Fibroblast of skin of left quadriceps (primary cell): ENCODE data around the gene APOC3.
A peak's percentile ranks its signal among the peaks of the same experiment; 100 is the strongest.

Source experiments
- DNase-seq, 2 experiments: peaks; one replicate each; pipeline ENCODE4 v3.0.0-alpha.2; 2013; ENCODE audit warnings: low read depth in 2 of 2

Gene APOC3

GRCh38 chr11:116849060-116849459 lies 19.4 kb downstream of the APOC3 start:
- DNase-seq: no peak

DNA sequence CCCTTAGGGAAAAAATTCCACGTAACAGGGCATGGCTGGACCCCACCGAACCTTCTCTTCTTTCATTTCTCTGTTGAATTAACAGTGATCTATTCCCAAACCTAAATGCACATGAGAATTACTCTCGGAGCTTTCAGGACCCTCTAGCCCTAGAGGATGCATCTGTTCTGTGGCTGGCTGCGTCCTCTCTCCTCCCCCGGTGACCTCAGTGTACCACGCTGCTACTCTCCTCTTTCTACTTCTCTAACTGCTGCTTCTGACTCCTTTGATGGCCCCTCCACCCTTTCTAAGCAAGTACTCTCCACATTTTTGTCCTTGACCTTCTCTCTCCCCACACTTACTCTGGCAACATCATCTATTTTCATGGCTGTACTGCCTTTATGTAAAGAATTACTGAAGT lies 19.8 kb downstream of the APOC3 start:
- no peak for DNase-seq

GRCh38 chr11:116851626-116852025 lies 21.9 kb downstream of the APOC3 start:
- no peak for DNase-seq

- peak in 1 of 2 experiments; percentile 42 for DNase-seq
Measured at GRCh38 chr11:116852261-116853031, 22.7 kb downstream of the APOC3 start.

- DNase-seq: peak; percentile 75 to 79
Measured at GRCh38 chr11:116853461-116854073, 23.9 kb downstream of the APOC3 start.

DNA sequence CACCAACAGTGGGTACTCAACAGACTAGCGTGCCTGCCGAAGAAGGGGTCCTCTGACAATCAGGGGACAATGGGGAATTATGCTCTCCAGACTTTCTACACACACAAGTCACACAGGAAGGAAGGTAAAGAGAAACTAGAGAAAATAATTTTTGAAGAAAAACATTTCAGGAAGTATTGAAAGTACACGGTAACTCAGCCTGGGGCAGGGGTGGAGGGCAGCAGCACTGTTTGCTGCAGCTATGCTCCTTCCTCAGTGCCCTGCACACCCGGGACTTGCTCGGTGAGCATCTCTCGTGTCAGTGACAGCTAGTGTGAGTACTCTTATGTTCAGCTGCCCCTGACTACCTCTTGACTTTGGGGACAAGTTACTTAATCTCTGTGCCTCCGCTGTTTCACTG lies 25.7 kb downstream of the APOC3 start:
- DNase-seq: no peak

DNA sequence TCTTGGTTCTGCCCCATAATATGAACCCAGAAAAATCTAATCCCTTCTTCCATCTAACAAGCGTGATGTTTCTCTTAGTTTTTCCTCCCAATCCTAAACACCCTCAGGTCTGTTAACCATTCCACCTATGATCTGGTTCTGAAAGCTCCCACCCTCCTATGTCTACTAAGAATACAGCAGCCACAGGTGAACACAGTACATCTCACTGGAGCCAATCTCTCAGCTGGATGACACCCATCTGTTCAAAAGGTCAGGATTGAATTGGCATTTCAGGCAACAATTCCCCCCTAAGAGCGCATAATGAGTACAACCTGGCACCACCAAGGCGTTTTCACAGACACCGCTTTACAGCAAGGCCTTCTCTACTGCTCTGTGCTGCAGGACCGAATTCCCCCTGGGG lies 26.7 kb downstream of the APOC3 start:
- no peak for DNase-seq

DNA sequence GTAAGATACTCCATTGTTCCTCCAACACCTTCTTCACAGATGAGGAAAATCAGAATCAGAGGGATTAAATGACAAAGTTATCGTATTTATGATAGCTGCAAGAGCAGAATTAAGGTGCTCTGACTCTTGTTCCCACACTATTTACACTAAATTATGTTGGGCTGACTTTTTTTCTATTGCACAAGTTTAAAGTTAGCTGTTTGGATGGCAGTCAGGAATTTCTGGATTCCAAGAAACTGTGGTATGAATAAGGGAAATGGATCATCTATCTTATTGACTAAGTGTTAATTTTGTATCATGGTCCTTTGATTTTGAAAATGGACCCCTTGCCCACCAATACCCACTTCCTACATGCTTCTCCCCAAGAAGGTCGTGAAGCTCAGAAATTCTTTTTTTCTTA lies 27.6 kb downstream of the APOC3 start:
- no peak for DNase-seq

- DNase-seq: no peak
Measured at GRCh38 chr11:116857936-116858335, 28.2 kb downstream of the APOC3 start.

GRCh38 chr11:116859175-116859574 lies 29.5 kb downstream of the APOC3 start:
- no peak for DNase-seq

DNA sequence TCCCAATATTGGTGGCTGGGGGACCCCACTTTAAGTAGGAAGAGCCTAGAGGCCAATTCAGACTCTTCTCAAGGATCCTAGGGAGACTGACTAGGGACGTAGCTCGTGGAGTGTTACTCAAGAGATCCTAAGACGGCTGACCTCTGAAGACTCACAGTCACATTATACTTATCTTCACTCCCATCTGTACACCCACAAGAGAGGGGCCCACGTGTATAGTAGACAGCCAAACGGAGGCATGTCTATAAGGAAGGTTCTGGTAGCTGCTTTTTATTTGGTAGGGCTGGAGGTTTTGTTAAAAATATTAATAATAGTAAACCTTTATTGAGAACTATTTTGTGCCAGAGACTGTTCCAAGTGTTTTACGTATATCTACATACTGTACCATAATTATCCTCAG lies 30.6 kb downstream of the APOC3 start:
- no peak for DNase-seq

GRCh38 chr11:116861539-116861938 lies 31.8 kb downstream of the APOC3 start:
- no peak for DNase-seq

DNA sequence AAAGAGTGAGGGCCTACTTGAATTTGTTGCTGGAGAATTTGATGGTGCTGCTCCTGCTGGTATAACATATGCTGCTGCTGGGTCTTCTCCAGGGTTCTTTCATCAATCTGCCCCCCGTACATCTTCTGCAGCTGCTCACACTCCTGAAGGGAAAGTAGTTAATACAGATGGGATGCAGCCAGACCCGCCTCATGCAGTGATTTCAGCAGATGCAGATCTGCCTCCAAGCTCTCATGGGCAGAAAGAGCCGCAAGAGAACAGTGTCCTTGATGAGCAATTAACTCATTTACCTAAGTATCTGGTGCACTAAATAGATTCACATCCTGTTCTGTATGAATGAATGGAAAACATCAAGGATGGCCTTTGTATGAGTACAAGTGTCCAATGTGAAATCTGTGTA lies 32.5 kb downstream of the APOC3 start:
- no peak for DNase-seq

DNA sequence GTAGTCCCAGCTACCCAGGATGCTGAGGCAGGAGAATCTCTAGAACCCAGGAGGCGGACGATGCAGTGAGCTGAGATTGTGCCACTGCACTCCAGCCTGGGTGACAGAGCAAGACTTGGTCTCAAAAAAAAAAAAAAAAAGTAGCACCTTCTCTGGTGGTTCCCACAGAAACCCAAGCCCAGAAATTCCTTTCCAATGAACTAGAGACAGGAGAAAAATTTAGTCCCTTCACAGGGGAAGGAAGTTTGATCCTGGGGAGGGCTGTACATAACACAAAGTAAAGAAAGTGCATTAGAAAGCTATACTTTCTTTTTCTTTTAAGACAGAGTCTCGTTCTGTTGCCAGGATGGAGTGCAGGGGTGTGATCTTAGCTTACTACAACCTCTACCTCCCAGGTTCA lies 33.2 kb downstream of the APOC3 start:
- no peak for DNase-seq

GRCh38 chr11:116864531-116864930 lies 34.8 kb downstream of the APOC3 start:
- DNase-seq: no peak

- DNase-seq: peak; percentile 87
Measured at GRCh38 chr11:116865696-116866095, 36.0 kb downstream of the APOC3 start.

GRCh38 chr11:116866804-116867455 lies 37.2 kb downstream of the APOC3 start:
- DNase-seq: no peak

- DNase-seq: no peak
Measured at GRCh38 chr11:116867619-116868018, 37.9 kb downstream of the APOC3 start.

DNA sequence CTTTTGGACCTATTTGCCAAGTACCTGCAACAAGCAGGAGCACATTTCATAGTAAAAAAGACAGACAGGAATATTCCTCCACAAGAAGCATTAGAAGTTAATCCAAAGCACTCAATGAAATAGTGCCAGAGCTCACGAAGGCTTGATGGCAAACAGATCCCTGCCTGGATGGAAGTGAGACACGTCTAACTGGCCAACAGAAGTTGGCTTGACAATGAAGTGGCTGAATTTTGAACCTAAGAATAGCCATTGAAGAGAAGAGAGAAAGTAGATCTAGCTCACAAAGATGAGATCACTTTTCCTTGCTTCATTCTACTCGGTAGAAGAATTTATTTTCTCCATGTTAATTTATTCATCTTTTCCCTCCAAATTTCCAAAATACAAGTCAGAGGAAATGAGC lies 38.4 kb downstream of the APOC3 start:
- DNase-seq: no peak

DNA sequence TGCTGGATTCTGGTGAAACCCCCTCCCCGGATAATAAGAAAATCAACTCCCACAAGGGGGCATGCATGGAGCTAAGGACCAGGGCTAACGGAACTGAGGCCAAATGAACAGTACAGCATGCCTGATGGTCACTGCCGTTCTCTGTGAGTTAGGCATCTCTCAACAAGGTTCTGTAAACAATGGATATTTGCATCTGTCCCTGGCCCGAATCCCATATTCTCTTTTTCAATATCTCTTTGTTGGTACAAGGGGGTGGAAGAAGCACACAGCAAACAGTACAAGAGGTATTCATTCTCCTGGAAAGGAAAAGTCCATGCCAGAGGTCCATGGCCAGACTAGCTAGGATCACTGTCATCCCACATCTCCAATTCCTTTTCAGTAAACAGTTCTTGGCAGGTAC lies 39.9 kb downstream of the APOC3 start:
- DNase-seq: no peak

DNA sequence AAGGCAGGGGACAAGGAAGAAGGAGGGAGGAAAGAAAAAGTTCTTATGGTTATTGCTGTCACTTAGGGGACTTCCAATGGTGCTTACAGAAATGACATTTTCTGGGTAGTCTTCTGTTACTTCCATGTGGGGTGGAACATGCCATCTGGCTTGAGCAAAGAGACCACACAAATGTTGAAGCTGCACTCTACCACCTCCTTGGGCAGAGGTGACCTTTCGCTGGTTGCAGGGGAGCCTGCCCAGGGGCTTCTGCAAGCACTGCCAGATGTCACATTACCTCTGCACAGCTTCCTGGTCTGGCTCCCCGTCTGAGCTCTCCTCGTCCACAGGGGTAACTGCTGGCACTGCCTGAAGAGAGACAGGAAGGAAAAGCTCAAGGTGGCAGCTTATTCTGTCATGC lies 40.3 kb downstream of the APOC3 start:
- DNase-seq: no peak

- peak; percentile 62 to 63 for DNase-seq
Measured at GRCh38 chr11:116871248-116871647, 41.5 kb downstream of the APOC3 start.

DNA sequence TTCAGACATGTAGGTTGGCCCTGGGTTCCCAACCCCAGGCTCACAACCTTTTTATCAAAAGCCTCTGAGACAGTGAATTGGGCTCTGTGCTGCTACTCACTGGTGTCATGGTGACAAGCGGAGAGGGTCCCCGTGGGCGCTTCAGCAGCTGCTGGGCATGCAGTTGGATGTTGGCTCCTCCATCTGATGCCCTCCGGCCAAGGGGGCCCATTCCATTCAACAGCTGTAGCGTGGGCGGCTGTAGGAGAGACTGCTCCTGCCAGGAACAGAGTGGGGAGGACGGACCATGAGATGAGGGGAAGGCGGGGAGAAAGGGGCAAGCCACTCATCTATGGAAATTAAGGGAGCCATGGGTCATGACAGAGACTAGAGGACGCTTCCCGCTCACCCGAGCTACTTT lies 43.7 kb downstream of the APOC3 start:
- DNase-seq: no peak
